ENCODE measurements around the gene GMDS.

Gene GMDS

GRCh38 chr6:1591243-1591642 is 654.2 kb downstream of the GMDS start:
- no peak for DNase-seq (ENCODE audit: low read depth in 2 of 2)

GRCh38 chr6:1590580-1590979 is 654.8 kb downstream of the GMDS start:
- no peak for DNase-seq (ENCODE audit: low read depth in 2 of 2)

GRCh38 chr6:1589208-1589607 is 656.2 kb downstream of the GMDS start:
- DNase-seq (ENCODE audit: low read depth in 2 of 2), result no peak

GRCh38 chr6:1587977-1588376 is 657.4 kb downstream of the GMDS start:
- DNase-seq (ENCODE audit: low read depth in 2 of 2), result no peak

GRCh38 chr6:1587546-1587945 is 657.9 kb downstream of the GMDS start:
- DNase-seq (ENCODE audit: low read depth in 2 of 2), result no peak

GRCh38 chr6:1586861-1587450 is 658.4 kb downstream of the GMDS start:
- DNase-seq (ENCODE audit: low read depth in 2 of 2), result no peak

GRCh38 chr6:1586256-1586655 is 659.1 kb downstream of the GMDS start:
- DNase-seq (ENCODE audit: low read depth in 2 of 2), result no peak

- DNase-seq (ENCODE audit: low read depth in 2 of 2), result no peak
Observed at GRCh38 chr6:1585669-1586049, 659.7 kb downstream of the GMDS start.

- no peak for DNase-seq (ENCODE audit: low read depth in 2 of 2)
Observed at GRCh38 chr6:1584996-1585668, 660.3 kb downstream of the GMDS start.

GRCh38 chr6:1584146-1584545 is 661.3 kb downstream of the GMDS start:
- DNase-seq (ENCODE audit: low read depth in 2 of 2), result no peak

- DNase-seq (ENCODE audit: low read depth in 2 of 2), result no peak
Observed at GRCh38 chr6:1581120-1581991, 664.0 kb downstream of the GMDS start.

- DNase-seq (ENCODE audit: low read depth in 2 of 2), result no peak
Observed at GRCh38 chr6:1580585-1580984, 664.8 kb downstream of the GMDS start.

GRCh38 chr6:1580109-1580508 is 665.3 kb downstream of the GMDS start:
- no peak for DNase-seq (ENCODE audit: low read depth in 2 of 2)

- no peak for DNase-seq (ENCODE audit: low read depth in 2 of 2)
Observed at GRCh38 chr6:1579096-1579495, 666.3 kb downstream of the GMDS start.

GRCh38 chr6:1577896-1578745 is 667.3 kb downstream of the GMDS start:
- DNase-seq (ENCODE audit: low read depth in 2 of 2), result no peak

- DNase-seq (ENCODE audit: low read depth in 2 of 2), result no peak
Observed at GRCh38 chr6:1577146-1577680, 668.2 kb downstream of the GMDS start.

- DNase-seq (ENCODE audit: low read depth in 2 of 2), result no peak
Observed at GRCh38 chr6:1576711-1577110, 668.7 kb downstream of the GMDS start.

- no peak for DNase-seq (ENCODE audit: low read depth in 2 of 2)
Observed at GRCh38 chr6:1576166-1576565, 669.2 kb downstream of the GMDS start.

GRCh38 chr6:1575210-1576041 is 670.0 kb downstream of the GMDS start:
- DNase-seq (ENCODE audit: low read depth in 2 of 2), result no peak

- DNase-seq (ENCODE audit: low read depth in 2 of 2), result no peak
Observed at GRCh38 chr6:1574890-1575209, 670.6 kb downstream of the GMDS start.

All from stimulated activated CD8-positive, alpha-beta memory T cell treated with anti-CD3 and anti-CD28 coated beads, Interleukin-15, amount 100 ng/mL, for 48 hours (primary cell).